ENCODE data around the gene PGP. TPM values are rescaled to one million over a fixed set of nuclear protein-coding genes. Genes with fewer than 3 reads are reported as not detected.

PGP gene
- 13.3 and 13.5 TPM in 2 replicates for total RNA-seq (2013; cell fraction: nucleolus; rRNA removed)
- total RNA-seq (2014; rRNA removed) (22.4 and 25.4 TPM in 2 replicates), total RNA-seq (2014; rRNA removed; fragmentation: Illumina TruSeq; extraction: Trizol) (9.4 and 10.8 TPM in 2 replicates), total RNA-seq (2021) (25.7 and 26.1 TPM in 2 replicates), polyA plus RNA-seq (2011; rRNA removed) (4.1 and 6.4 TPM in 2 replicates), polyA plus RNA-seq (2014; fragmentation: Illumina TruSeq; extraction: Trizol) (2.2 and 5.6 TPM in 2 replicates), polyA plus RNA-seq (2014; fragmentation: Nextera tagmentation; extraction: Ambion mirVana) (1 to 10 TPM in 1 of 2 experiments, under 1 TPM in 1; 0.42 to 5.0 TPM), polyA plus RNA-seq (2014; rRNA removed) (28.0 and 34.9 TPM in 2 replicates), polyA plus RNA-seq (2016; fragmentation: Nextera tagmentation; extraction: Ambion mirVana) (10 to 100 TPM; 13.4 to 25.4 TPM), polyA minus RNA-seq (2011; rRNA and poly(A)+ RNA removed) (3.1 and 5.9 TPM in 2 replicates), Bru-seq, nascent RNA (percentile 57 among the genes with signal in this experiment), BruChase-seq, experiment 1, labeled RNA remaining after a 6-hour chase (percentile 62 among the genes with signal in this experiment), BruChase-seq, experiment 2, labeled RNA remaining after a 2-hour chase (percentile 62 among the genes with signal in this experiment)
- polyA plus RNA-seq (2011; ENCODE audit: low read depth) = 2.5 TPM
- 7.4 and 14.2 TPM in 2 replicates for polyA plus RNA-seq (2011; cell fraction: cytosol; rRNA removed)
- polyA plus RNA-seq (2011; cell fraction: nucleus; rRNA removed) = 26.4 and 33.0 TPM in 2 replicates
- polyA plus RNA-seq (2012) = 7.3 and 9.3 TPM in 2 replicates
- 4.1 and 5.5 TPM in 2 replicates for polyA minus RNA-seq (2011; cell fraction: cytosol; rRNA and poly(A)+ RNA removed)
- 9.1 and 16.8 TPM in 2 replicates for polyA minus RNA-seq (2011; cell fraction: nucleus; rRNA and poly(A)+ RNA removed)
- long read RNA-seq, experiment 1, transcript PGP-201 (2 exons, 2,727 nt) = major isoform, 11 of 12 reads
- long read RNA-seq, experiment 1, partial matches to known transcripts = 0 of 12 reads
- long read RNA-seq, experiment 1, other reads (novel, unspliced or antisense) = 1 of 12 reads
- long read RNA-seq, experiment 2, partial matches to known transcripts = 0 of 1 reads
- long read RNA-seq, experiment 2, other reads (novel, unspliced or antisense) = 0 of 1 reads

GRCh38 chr16:2214719-2214968 lies at the start of gene PGP:
Gene PGP, minus strand, starts transcription at chr16:2214840. Its CDS starts 63 bp downstream, at chr16:2214777.
- ATAC-seq = no peak
- in situ Hi-C loops (cut with MboI) (no loop called here), intact Hi-C loops (cut with micrococcal nuclease; ENCODE audit: unreplicated experiment) (no loop called here)
- ChIA-PET SMC1A (ENCODE audit: uncharacterized antibody, unreplicated experiment) (interaction anchor here (0.7 to 1.0 kb wide), 2 partner anchors 8 to 60 kb away, joined by 3 to 4 read pairs; partner anchors contain the start of genes E4F1 and TRAF7), CTCF (interaction anchor here (1.0 to 1.5 kb wide), 2 partner anchors 9 to 20 kb away, joined by 3 to 6 read pairs; partner anchors contain the start of gene MLST8), POLR2A (interaction anchor here (0.5 to 1.7 kb wide), 11 partner anchors 8 to 389 kb away, joined by 3 to 11 read pairs (median 5); partner anchors contain the start of genes ECI1, MLST8, NTHL1 and TRAF7), RAD21 (ENCODE audit: unreplicated experiment) (interaction anchor here (0.8 to 1.3 kb wide), 5 partner anchors 9 to 216 kb away, joined by 3 to 7 read pairs (median 4); partner anchors contain the start of genes ECI1 and TRAF7)
- H3K4me3 ChIP-seq = peak within 1 kb of the TSS; percentile 88
- under 1% methylated on average over 23 of the region's 48 CpGs for WGBS (ENCODE audit: insufficient coverage, insufficient replicate concordance, low lambda C conversion rate, missing lambda C conversion rate)
- peaks cover 0 to 3% of the 10 kb centered on the region in 2 experiments; a peak in 2 of 4 replicates for H3K36me3 ChIP-seq (ENCODE audit: control insufficient read depth in 2 of 2, insufficient read depth in 2 of 2, low read length in 1 of 2)
- no peaks in the 10 kb centered on the region for H4K20me1 ChIP-seq (ENCODE audit: control insufficient read depth, insufficient read depth)
- H3K27me3 ChIP-seq (replicated peaks in 1 of 2; ENCODE audit: control insufficient read depth in 2 of 2, insufficient read depth in 2 of 2, low read length in 1 of 2) = no peaks in the 10 kb centered on the region
- FAIRE-seq = peak; percentile 97
- H3K4me2 ChIP-seq (ENCODE audit: control insufficient read depth, insufficient read depth) = peak within 1 kb of the TSS; percentile 82
- peaks cover 16% of the 10 kb centered on the region for H3K79me2 ChIP-seq (ENCODE audit: control insufficient read depth, insufficient read depth, low read length)
- H3K9ac ChIP-seq (ENCODE audit: control insufficient read depth, insufficient read depth, low read length) = peak within 1 kb of the TSS; percentile 88
- H3K9me3 ChIP-seq (replicated peaks; ENCODE audit: control insufficient read depth, insufficient read depth, low read length) = no peaks in the 10 kb centered on the region
- no TSS peak for BruUV-seq (replicated peaks)
- no peaks in the 10 kb centered on the region for H3K4me1 ChIP-seq (ENCODE audit: control insufficient read depth, insufficient read depth, low read length)
- H3K27ac ChIP-seq (ENCODE audit: control insufficient read depth, insufficient read depth) = peak within 1 kb of the TSS; percentile 87
- DNase-seq (ENCODE audit: low read depth, low spot score) = no peak
- H2AFZ ChIP-seq (ENCODE audit: control insufficient read depth, low read depth, low read length) = peak within 1 kb of the TSS; percentile 96
- no peak for TF ChIP-seq SRF (IDR thresholded peaks at IDR 0.05; ENCODE audit: low read depth in 2 of 2, low read length in 2 of 2)
- peak; percentile 95; the same call in 1 of the 2 replicates for TF ChIP-seq NFYB (IDR thresholded peaks at IDR 0.05; ENCODE audit: insufficient read depth, low read depth, low read length)
- no peak for TF ChIP-seq BRCA1 (IDR thresholded peaks at IDR 0.05; ENCODE audit: low read depth, low read length)
- no peak for TF ChIP-seq CTCF (IDR thresholded peaks at IDR 0.05 in 2 of 3, conservative IDR thresholded peaks at IDR 0.05 in 1 of 3; ENCODE audit: control insufficient read depth in 2 of 3, extremely low read depth in 1 of 3, insufficient read depth in 1 of 3, low read depth in 3 of 3, low read length in 3 of 3)
- TF ChIP-seq FOS (IDR thresholded peaks at IDR 0.05; ENCODE audit: borderline replicate concordance, extremely low read depth, insufficient read length) = peak; percentile 96
- TF ChIP-seq TCF7 (IDR thresholded peaks at IDR 0.05; ENCODE audit: borderline replicate concordance) = no peak
- TF ChIP-seq ATF7 (IDR thresholded peaks at IDR 0.05; ENCODE audit: low read depth) = no peak
- TF ChIP-seq EGR1 (IDR thresholded peaks at IDR 0.05; ENCODE audit: borderline replicate concordance in 1 of 2, low read depth in 2 of 2, low read length in 2 of 2) = peak in 1 of 2 experiments; percentile 87; a peak in 2 of 3 replicates
- TF ChIP-seq TCF12 (IDR thresholded peaks at IDR 0.05; ENCODE audit: low read depth, low read length) = no peak
- TF ChIP-seq TARDBP (IDR thresholded peaks at IDR 0.05; ENCODE audit: borderline replicate concordance) = peak; percentile 95
- no peak for TF ChIP-seq RUNX3 (IDR thresholded peaks at IDR 0.05; ENCODE audit: low read length)
- peak; percentile 100 for TF ChIP-seq SP1 (IDR thresholded peaks at IDR 0.05; ENCODE audit: low read depth, low read length)
- no peak for TF ChIP-seq TBL1XR1 (IDR thresholded peaks at IDR 0.05; ENCODE audit: low read depth, low read length)
- 0 out of 2 replicates have a peak, but pooled peaks have one; percentile 29 for TF ChIP-seq FOXM1 (IDR thresholded peaks at IDR 0.05; ENCODE audit: low read depth, low read length)
- peak; percentile 50; the same call in 1 of the 2 replicates for TF ChIP-seq CEBPZ (IDR thresholded peaks at IDR 0.05; ENCODE audit: low read depth, low read length)
- TF ChIP-seq NR2F1 (conservative IDR thresholded peaks at IDR 0.05) = no peak
